CD8-positive, alpha-beta memory T cell (primary cell): ENCODE measurements around the gene FAM135A. TPM values are rescaled to one million over a fixed set of nuclear protein-coding genes. Genes with fewer than 3 reads are reported as not detected.

Source experiments
- CTCF ChIA-PET: fragments of 350-600 bp; sonication (Branson Sonifier 250); formaldehyde crosslinking; loops from one replicate; lab custom pipeline; 2021; ENCODE audit warnings: antibody characterized with exemption; lab: Charles Lee
- POLR2A ChIA-PET: fragments of 350-600 bp; sonication (Branson Sonifier 250); formaldehyde crosslinking; loops from one replicate; lab custom pipeline; 2021; ENCODE audit warnings: antibody characterized with exemption; lab: Charles Lee
- DNase-seq, 5 donors: peaks; one replicate each; pipeline versions ENCODE4 v3.0.0 to v3.0.0-alpha.2; 2020 to 2022; ENCODE audit warnings: mixed read lengths in 1 of 5
- H3K27ac ChIP-seq: one replicate; pipeline ENCODE4 v1.7.0; 2013; ENCODE audit warnings: low read depth, mild to moderate bottlenecking, low read length, moderate library complexity
- H3K27me3 ChIP-seq: 2 replicates; pipeline ENCODE4 v1.7.0; 2013; ENCODE audit warnings: low read length, mild to moderate bottlenecking; ENCODE audit not compliant: insufficient read depth, poor library complexity, severe bottlenecking
- H3K36me3 ChIP-seq: 2 replicates; pipeline ENCODE4 v1.7.0; 2013; ENCODE audit warnings: mild to moderate bottlenecking, low read length, moderate library complexity; ENCODE audit not compliant: insufficient read depth
- H3K4me1 ChIP-seq: 2 replicates; pipeline ENCODE4 v1.7.0; 2013; ENCODE audit warnings: mild to moderate bottlenecking, low read length, moderate library complexity; ENCODE audit not compliant: insufficient read depth
- H3K4me3 ChIP-seq: 2 replicates; pipeline ENCODE4 v1.7.0; 2013; ENCODE audit warnings: mild to moderate bottlenecking, low read length
- H3K9me3 ChIP-seq: 2 replicates; pipeline ENCODE4 v1.7.0; 2013; ENCODE audit warnings: mild to moderate bottlenecking, low read length
- H3K27ac Mint-ChIP-seq, 8 donors: one replicate each; pipeline ENCODE4 v1.8.0; 2020 to 2021; ENCODE audit warnings: mixed read lengths in 8 of 8, mild to moderate bottlenecking in 6 of 8, inconsistent platforms in 3 of 8, moderate library complexity in 3 of 8
- H3K27me3 Mint-ChIP-seq, 2 donors: one replicate each; pipeline ENCODE4 v1.8.0; 2020 to 2021; ENCODE audit warnings: mixed read lengths in 2 of 2, mild to moderate bottlenecking in 1 of 2, moderate library complexity in 1 of 2
- H3K36me3 Mint-ChIP-seq, 3 donors: one replicate each; pipeline ENCODE4 v1.8.0; 2020 to 2021; ENCODE audit warnings: mixed read lengths in 3 of 3, inconsistent platforms in 1 of 3, mild to moderate bottlenecking in 1 of 3
- H3K4me1 Mint-ChIP-seq, 3 donors: one replicate each; pipeline ENCODE4 v1.8.0; 2020 to 2021; ENCODE audit warnings: mixed read lengths in 3 of 3, inconsistent platforms in 1 of 3, mild to moderate bottlenecking in 1 of 3
- H3K4me3 Mint-ChIP-seq, 7 donors: one replicate each; pipeline ENCODE4 v1.8.0; 2020 to 2021; ENCODE audit warnings: mixed read lengths in 7 of 7, mild to moderate bottlenecking in 6 of 7, moderate library complexity in 4 of 7, inconsistent platforms in 2 of 7
- H3K9me3 Mint-ChIP-seq, 5 donors: one replicate each; pipeline ENCODE4 v1.8.0; 2020 to 2022; ENCODE audit warnings: mixed read lengths in 5 of 5, mild to moderate bottlenecking in 3 of 5, moderate library complexity in 2 of 5, inconsistent platforms in 1 of 5
- polyA plus RNA-seq: library from polyadenylated mRNA; unstranded; fragments of 300-500 nt; fragmentation: Illumina TruSeq; gene quantifications from one replicate; pipeline ENCODE4 v1.2.3, GENCODE V29; 2021
- total RNA-seq, 2 experiments: library from RNA; stranded (reverse); gene quantifications; one replicate each; pipeline ENCODE4 v1.2.3, GENCODE V29; 2021

FAM135A gene
- total and polyA plus RNA-seq, 3 experiments from 2014 or later = 3.0 to 5.8 (median 5.7) TPM

GRCh38 chr6:70507161-70507560 lies 93.9 kb downstream of the FAM135A start:
- no peak for DNase-seq
- Mint-ChIP-seq H3K27me3 (no peaks in the 10 kb centered on the region), H3K36me3 (peaks cover 27 to 35% (median 32%) of the 10 kb centered on the region in 3 donors), H3K27ac (no peak overlapping the region), H3K9me3 (peaks cover 8 to 15% (median 13%) of the 10 kb centered on the region in 5 donors), H3K4me3 (no peak overlapping the region), H3K4me1 (no peaks in the 10 kb centered on the region)
- no peaks in the 10 kb centered on the region for H3K27me3 ChIP-seq
- no peak overlapping the region for H3K27ac ChIP-seq
- H3K4me1 ChIP-seq = no peaks in the 10 kb centered on the region
- POLR2A ChIA-PET = no interaction called here
- peaks cover 5% of the 10 kb centered on the region for H3K9me3 ChIP-seq
- CTCF ChIA-PET = no interaction called here
- no peak overlapping the region for H3K4me3 ChIP-seq
- H3K36me3 ChIP-seq = peaks cover 6% of the 10 kb centered on the region

GRCh38 chr6:70508953-70509352 lies 95.6 kb downstream of the FAM135A start:
- ChIA-PET CTCF (no interaction called here), POLR2A (no interaction called here)
- no peak overlapping the region for H3K4me3 ChIP-seq
- Mint-ChIP-seq H3K27me3 (no peaks in the 10 kb centered on the region), H3K4me3 (no peak overlapping the region), H3K36me3 (peaks cover 15 to 19% (median 19%) of the 10 kb centered on the region in 3 donors), H3K4me1 (no peaks in the 10 kb centered on the region), H3K9me3 (peaks cover 4 to 9% (median 8%) of the 10 kb centered on the region in 5 donors), H3K27ac (no peak overlapping the region)
- H3K9me3 ChIP-seq = peaks cover 2% of the 10 kb centered on the region
- H3K27me3 ChIP-seq = no peaks in the 10 kb centered on the region
- H3K27ac ChIP-seq = no peak overlapping the region
- DNase-seq = no peak
- peaks cover 1% of the 10 kb centered on the region for H3K36me3 ChIP-seq
- H3K4me1 ChIP-seq = no peaks in the 10 kb centered on the region

- no peak overlapping the region for H3K27ac ChIP-seq
- H3K9me3 Mint-ChIP-seq = no peaks in the 10 kb centered on the region
- ChIA-PET CTCF (no interaction called here), POLR2A (no interaction called here)
- H3K36me3 Mint-ChIP-seq = peaks cover 5 to 6% (median 6%) of the 10 kb centered on the region in 3 donors
- H3K4me1 ChIP-seq = no peaks in the 10 kb centered on the region
- H3K4me1 Mint-ChIP-seq = no peaks in the 10 kb centered on the region
- no peaks in the 10 kb centered on the region for H3K36me3 ChIP-seq
- H3K27me3 ChIP-seq = no peaks in the 10 kb centered on the region
- H3K4me3 Mint-ChIP-seq = no peak overlapping the region
- H3K27me3 Mint-ChIP-seq = no peaks in the 10 kb centered on the region
- no peak overlapping the region for H3K4me3 ChIP-seq
- H3K27ac Mint-ChIP-seq = no peak overlapping the region
- DNase-seq = no peak
- no peaks in the 10 kb centered on the region for H3K9me3 ChIP-seq
Observed at GRCh38 chr6:70510600-70510999, 97.3 kb downstream of the FAM135A start.

GRCh38 chr6:70518723-70519122 lies 105.4 kb downstream of the FAM135A start:
- ChIA-PET CTCF (interaction anchor here (0.9 kb wide), 1 partner anchor 367 kb away, joined by 3 read pairs; no protein-coding TSS in a partner anchor), POLR2A (no interaction called here)
- no peak overlapping the region for H3K27ac ChIP-seq
- no peaks in the 10 kb centered on the region for H3K27me3 ChIP-seq
- H3K4me1 ChIP-seq = no peaks in the 10 kb centered on the region
- Mint-ChIP-seq H3K27me3 (no peaks in the 10 kb centered on the region), H3K4me1 (peaks cover 2 to 5% (median 4%) of the 10 kb centered on the region in 3 donors), H3K4me3 (no peak overlapping the region), H3K36me3 (peaks cover 0 to 2% (median 0%) of the 10 kb centered on the region in 3 donors), H3K27ac (no peak overlapping the region), H3K9me3 (no peaks in the 10 kb centered on the region)
- no peaks in the 10 kb centered on the region for H3K9me3 ChIP-seq
- H3K36me3 ChIP-seq = no peaks in the 10 kb centered on the region
- no peak for DNase-seq
- H3K4me3 ChIP-seq = no peak overlapping the region

- no peaks in the 10 kb centered on the region for H3K36me3 ChIP-seq
- Mint-ChIP-seq H3K27me3 (no peaks in the 10 kb centered on the region), H3K27ac (no peak overlapping the region), H3K4me3 (no peak overlapping the region), H3K9me3 (no peaks in the 10 kb centered on the region), H3K36me3 (peaks cover 0 to 9% (median 2%) of the 10 kb centered on the region in 3 donors), H3K4me1 (peaks cover 2 to 5% (median 4%) of the 10 kb centered on the region in 3 donors)
- no peak overlapping the region for H3K27ac ChIP-seq
- H3K4me1 ChIP-seq = no peaks in the 10 kb centered on the region
- H3K4me3 ChIP-seq = no peak overlapping the region
- DNase-seq = peak in 2 of 5 donors; percentile 11
- POLR2A ChIA-PET = no interaction called here
- CTCF ChIA-PET = interaction anchor here (0.8 to 1.7 kb wide), 9 partner anchors 11 to 437 kb away, joined by 3 to 7 read pairs (median 4); no protein-coding TSS in a partner anchor
- H3K27me3 ChIP-seq = no peaks in the 10 kb centered on the region
- no peaks in the 10 kb centered on the region for H3K9me3 ChIP-seq
Observed at GRCh38 chr6:70520575-70520974, 107.3 kb downstream of the FAM135A start.

GRCh38 chr6:70524721-70525286 lies 111.5 kb downstream of the FAM135A start:
- H3K36me3 Mint-ChIP-seq = peaks cover 4 to 14% (median 6%) of the 10 kb centered on the region in 3 donors
- ChIA-PET POLR2A (no interaction called here), CTCF (interaction anchor here (0.9 kb wide), 1 partner anchor 11 kb away, joined by 3 read pairs; no protein-coding TSS in a partner anchor)
- no peaks in the 10 kb centered on the region for H3K27me3 Mint-ChIP-seq
- no peaks in the 10 kb centered on the region for H3K4me1 ChIP-seq
- H3K27ac ChIP-seq = no peak overlapping the region
- H3K36me3 ChIP-seq = no peaks in the 10 kb centered on the region
- no peak overlapping the region for H3K4me3 ChIP-seq
- H3K9me3 ChIP-seq = no peaks in the 10 kb centered on the region
- no peak overlapping the region for H3K27ac Mint-ChIP-seq
- no peaks in the 10 kb centered on the region for H3K27me3 ChIP-seq
- no peaks in the 10 kb centered on the region for H3K4me1 Mint-ChIP-seq
- H3K4me3 Mint-ChIP-seq = no peak overlapping the region
- DNase-seq = no peak
- no peaks in the 10 kb centered on the region for H3K9me3 Mint-ChIP-seq

GRCh38 chr6:70527071-70527737 lies 113.9 kb downstream of the FAM135A start:
- CTCF ChIA-PET = no interaction called here
- H3K27ac ChIP-seq = no peak overlapping the region
- Mint-ChIP-seq H3K9me3 (no peaks in the 10 kb centered on the region), H3K4me1 (no peaks in the 10 kb centered on the region), H3K4me3 (no peak overlapping the region), H3K27me3 (no peaks in the 10 kb centered on the region), H3K36me3 (peaks cover 2 to 14% (median 6%) of the 10 kb centered on the region in 3 donors), H3K27ac (no peak overlapping the region)
- no peak for DNase-seq
- H3K4me3 ChIP-seq = no peak overlapping the region
- POLR2A ChIA-PET = no interaction called here
- no peaks in the 10 kb centered on the region for H3K4me1 ChIP-seq
- H3K27me3 ChIP-seq = no peaks in the 10 kb centered on the region
- no peaks in the 10 kb centered on the region for H3K36me3 ChIP-seq
- no peaks in the 10 kb centered on the region for H3K9me3 ChIP-seq

- CTCF ChIA-PET = no interaction called here
- Histone ChIP-seq H3K27ac (no peak overlapping the region), H3K9me3 (no peaks in the 10 kb centered on the region), H3K36me3 (no peaks in the 10 kb centered on the region), H3K4me1 (no peaks in the 10 kb centered on the region), H3K4me3 (no peak overlapping the region), H3K27me3 (no peaks in the 10 kb centered on the region)
- POLR2A ChIA-PET = no interaction called here
- no peak for DNase-seq
- H3K9me3 Mint-ChIP-seq = no peaks in the 10 kb centered on the region
- H3K4me1 Mint-ChIP-seq = no peaks in the 10 kb centered on the region
- H3K4me3 Mint-ChIP-seq = no peak overlapping the region
- H3K36me3 Mint-ChIP-seq = peaks cover 2 to 7% (median 6%) of the 10 kb centered on the region in 3 donors
- no peak overlapping the region for H3K27ac Mint-ChIP-seq
- H3K27me3 Mint-ChIP-seq = no peaks in the 10 kb centered on the region
Observed at GRCh38 chr6:70530023-70530422, 116.7 kb downstream of the FAM135A start.
